Mucosa of rectum (tissue), 2 donors: ENCODE data around the gene SLC35G6.
"Not testable (repeated sequence)": the region's sequence is repeated elsewhere in the genome, so short reads cannot be mapped to it uniquely, and the experiment has no call there.

ENCODE experiments used
- H3K27ac ChIP-seq, 2 donors: one replicate each; pipeline ENCODE4 v1.7.0; 2013; ENCODE audit warnings: inconsistent platforms in 2 of 2, low read depth in 2 of 2, low read length in 2 of 2
- H3K27me3 ChIP-seq, 2 donors: one replicate each; pipeline ENCODE4 v1.7.0; 2013; ENCODE audit warnings: low read length in 2 of 2; ENCODE audit not compliant: control insufficient read depth in 2 of 2, insufficient read depth in 2 of 2
- H3K36me3 ChIP-seq, 2 donors: one replicate each; pipeline ENCODE4 v1.7.0; 2013; ENCODE audit warnings: low read length in 2 of 2; ENCODE audit not compliant: control insufficient read depth in 2 of 2, insufficient read depth in 2 of 2
- H3K4me1 ChIP-seq, 2 donors: one replicate each; pipeline ENCODE4 v1.7.0; 2013; ENCODE audit warnings: low read length in 2 of 2, mild to moderate bottlenecking in 1 of 2; ENCODE audit not compliant: control insufficient read depth in 2 of 2, insufficient read depth in 2 of 2
- H3K4me3 ChIP-seq, 2 donors: one replicate each; pipeline ENCODE4 v1.7.0; 2013; ENCODE audit warnings: low read length in 2 of 2
- H3K9ac ChIP-seq, 2 donors: one replicate each; pipeline ENCODE4 v1.7.0; 2013; ENCODE audit warnings: low read length in 2 of 2, low read depth in 1 of 2, mild to moderate bottlenecking in 1 of 2
- H3K9me3 ChIP-seq, 2 donors: one replicate each; pipeline ENCODE4 v1.7.0; 2013; ENCODE audit warnings: low read length in 2 of 2; ENCODE audit not compliant: control insufficient read depth in 2 of 2
- donor health status: healthy.
- donor health status: Normal muscosa, but diverticular disease.

Gene SLC35G6

GRCh38 chr17:7468804-7469389 lies 12.3 kb upstream of the SLC35G6 start:
- Histone ChIP-seq H3K4me1 (peaks cover 0 to 3% of the 10 kb centered on the region in 2 donors), H3K4me3 (no peak overlapping the region), H3K9ac (no peak overlapping the region), H3K27ac (no peak overlapping the region), H3K27me3 (no peaks in the 10 kb centered on the region), H3K36me3 (peaks cover 3 to 12% of the 10 kb centered on the region in 2 donors), H3K9me3 (no peaks in the 10 kb centered on the region)

- H3K27me3 ChIP-seq, H3K27ac ChIP-seq, H3K4me3 ChIP-seq, H3K9ac ChIP-seq, H3K9me3 ChIP-seq, H3K4me1 ChIP-seq: not testable (repeated sequence)
- peaks cover 0 to 11% of the 10 kb centered on the region in 2 donors for H3K36me3 ChIP-seq
These were observed 11.4 kb upstream of the SLC35G6 start for GRCh38 chr17:7469843-7470242.

- H3K9ac ChIP-seq, H3K9me3 ChIP-seq, H3K27ac ChIP-seq, H3K4me3 ChIP-seq, H3K27me3 ChIP-seq, H3K4me1 ChIP-seq: not testable (repeated sequence)
- peaks cover 0 to 11% of the 10 kb centered on the region in 2 donors for H3K36me3 ChIP-seq
These were observed 10.7 kb upstream of the SLC35G6 start for GRCh38 chr17:7470457-7470973.

- Histone ChIP-seq H3K4me1 (peaks cover 4 to 9% of the 10 kb centered on the region in 2 donors), H3K9me3 (no peaks in the 10 kb centered on the region), H3K27me3 (no peaks in the 10 kb centered on the region), H3K27ac (no peak overlapping the region), H3K4me3 (no peak overlapping the region), H3K36me3 (peaks cover 0 to 6% of the 10 kb centered on the region in 2 donors), H3K9ac (no peak overlapping the region)
These were observed 9.5 kb upstream of the SLC35G6 start for GRCh38 chr17:7471729-7472128.

GRCh38 chr17:7474767-7475166 lies 6.5 kb upstream of the SLC35G6 start:
- peaks cover 12 to 17% of the 10 kb centered on the region in 2 donors for H3K4me1 ChIP-seq
- not testable (repeated sequence) for H3K27ac ChIP-seq, H3K4me3 ChIP-seq, H3K9me3 ChIP-seq, H3K27me3 ChIP-seq, H3K9ac ChIP-seq, H3K36me3 ChIP-seq

- Histone ChIP-seq H3K9me3 (no peaks in the 10 kb centered on the region), H3K4me3 (no peak overlapping the region), H3K4me1 (peaks cover 17 to 21% of the 10 kb centered on the region in 2 donors), H3K9ac (no peak overlapping the region), H3K27me3 (no peaks in the 10 kb centered on the region), H3K27ac (peak overlapping the region; percentile 38 to 54), H3K36me3 (no peaks in the 10 kb centered on the region)
These were observed 5.4 kb upstream of the SLC35G6 start for GRCh38 chr17:7475764-7476422.

- H3K27me3 ChIP-seq = no peaks in the 10 kb centered on the region
- no peaks in the 10 kb centered on the region for H3K36me3 ChIP-seq
- H3K27ac ChIP-seq = peak overlapping the region in 1 of 2 donors; percentile 95
- H3K9me3 ChIP-seq = no peaks in the 10 kb centered on the region
- peaks cover 17 to 21% of the 10 kb centered on the region in 2 donors for H3K4me1 ChIP-seq
- H3K4me3 ChIP-seq = no peak overlapping the region
- no peak overlapping the region for H3K9ac ChIP-seq
These were observed 4.8 kb upstream of the SLC35G6 start for GRCh38 chr17:7476494-7476893.

- peak overlapping the region in 1 of 2 donors; percentile 84 for H3K4me3 ChIP-seq
These were observed 4.3 kb upstream of the SLC35G6 start for GRCh38 chr17:7476951-7477350.

GRCh38 chr17:7477392-7478275 lies 3.6 kb upstream of the SLC35G6 start:
- Histone ChIP-seq H3K27ac (peak overlapping the region; percentile 88 to 95), H3K9ac (peak overlapping the region; percentile 70 to 95), H3K36me3 (no peaks in the 10 kb centered on the region), H3K27me3 (no peaks in the 10 kb centered on the region), H3K9me3 (no peaks in the 10 kb centered on the region), H3K4me1 (peaks cover 17 to 22% of the 10 kb centered on the region in 2 donors), H3K4me3 (peak overlapping the region; percentile 70 to 84)

More at GRCh38 chr17:7476951-7477350, 4.3 kb upstream of the SLC35G6 start:
- Histone ChIP-seq H3K9me3 (no peaks in the 10 kb centered on the region), H3K36me3 (no peaks in the 10 kb centered on the region), H3K27me3 (no peaks in the 10 kb centered on the region), H3K27ac (peak overlapping the region; percentile 88 to 95), H3K9ac (no peak overlapping the region), H3K4me1 (peaks cover 17 to 21% of the 10 kb centered on the region in 2 donors)
